Measurements from ENCODE around the gene CALU.

- TF ChIP-seq POLR2AphosphoS5 (IDR thresholded peaks at IDR 0.05; ENCODE audit: borderline replicate concordance, low read depth, low read length) (no peak), EZH2 (IDR thresholded peaks at IDR 0.05) (no peak), FOXP2 (optimal IDR thresholded peaks at IDR 0.05; ENCODE audit: control extremely low read depth, extremely low read length, insufficient read depth) (no peak)
Observed at GRCh38 chr7:128791972-128792327, 52.8 kb downstream of the CALU start.

Data from SK-N-MC (cell line).